ENCODE data around the gene RHNO1. TPM values are rescaled to one million over a fixed set of nuclear protein-coding genes. Genes with fewer than 3 reads are reported as not detected.

The RHNO1 gene
- total RNA-seq, 2 experiments from 2014 or later, result 61.1 to 91.4 TPM

- no peaks in the 10 kb centered on the region for H3K36me3 Mint-ChIP-seq (ENCODE audit: low read depth)
- ChIA-PET POLR2A (interaction anchor here (0.6 kb wide), 1 partner anchor 214 kb away, joined by 3 read pairs; no protein-coding TSS in a partner anchor), CTCF (no interaction called here)
- no peaks in the 10 kb centered on the region for H3K4me1 Mint-ChIP-seq
- intact Hi-C loops (cut with DNase I, micrococcal nuclease), result no loop called here
- H3K9me3 Mint-ChIP-seq (ENCODE audit: low read depth), result no peaks in the 10 kb centered on the region
- H3K27ac Mint-ChIP-seq, result no peak overlapping the region
- ATAC-seq, result no peak
- H3K27me3 Mint-ChIP-seq, result no peaks in the 10 kb centered on the region
- no peak for DNase-seq
- H3K4me3 Mint-ChIP-seq, result no peak overlapping the region
Measured at GRCh38 chr12:2904260-2904659, 27.2 kb downstream of the RHNO1 start.

- CTCF ChIA-PET, result interaction anchor here (1.7 kb wide), 1 partner anchor 26 kb away, joined by 3 read pairs; no protein-coding TSS in a partner anchor
Measured at GRCh38 chr12:2912216-2912575, 35.2 kb downstream of the RHNO1 start.

GRCh38 chr12:2919249-2919648, 42.2 kb downstream of the RHNO1 start:
- ChIA-PET CTCF (no interaction called here), POLR2A (no interaction called here)
- intact Hi-C loops (cut with DNase I, micrococcal nuclease), result no loop called here
- Mint-ChIP-seq H3K27me3 (no peaks in the 10 kb centered on the region), H3K27ac (no peak overlapping the region), H3K4me3 (no peak overlapping the region), H3K9me3 (ENCODE audit: low read depth) (no peaks in the 10 kb centered on the region), H3K36me3 (ENCODE audit: low read depth) (peaks cover 10% of the 10 kb centered on the region), H3K4me1 (peaks cover 2% of the 10 kb centered on the region)
- DNase-seq (no peak), ATAC-seq (no peak)

More at GRCh38 chr12:2912216-2912575, 35.2 kb downstream of the RHNO1 start:
- POLR2A ChIA-PET, result no interaction called here
- Mint-ChIP-seq H3K4me1 (no peaks in the 10 kb centered on the region), H3K9me3 (ENCODE audit: low read depth) (no peaks in the 10 kb centered on the region), H3K27ac (no peak overlapping the region), H3K36me3 (ENCODE audit: low read depth) (peaks cover 2% of the 10 kb centered on the region), H3K27me3 (no peaks in the 10 kb centered on the region), H3K4me3 (no peak overlapping the region)
- ATAC-seq, result no peak
- DNase-seq, result no peak
- intact Hi-C loops (cut with DNase I, micrococcal nuclease), result no loop called here

- Mint-ChIP-seq H3K4me3 (no peak overlapping the region), H3K9me3 (ENCODE audit: low read depth) (no peaks in the 10 kb centered on the region), H3K27me3 (no peaks in the 10 kb centered on the region), H3K4me1 (peaks cover 11% of the 10 kb centered on the region), H3K36me3 (ENCODE audit: low read depth) (peaks cover 19% of the 10 kb centered on the region), H3K27ac (no peak overlapping the region)
- ATAC-seq (peak; percentile 73), DNase-seq (no peak)
- intact Hi-C loops (cut with DNase I, micrococcal nuclease), result no loop called here
- ChIA-PET CTCF (no interaction called here), POLR2A (interaction anchor here (0.6 kb wide), 1 partner anchor 35 kb away, joined by 3 read pairs; no protein-coding TSS in a partner anchor)
Measured at GRCh38 chr12:2922329-2922728, 45.3 kb downstream of the RHNO1 start.

- Mint-ChIP-seq H3K36me3 (ENCODE audit: low read depth) (peaks cover 19% of the 10 kb centered on the region), H3K27me3 (no peaks in the 10 kb centered on the region), H3K4me3 (no peak overlapping the region), H3K4me1 (peaks cover 11% of the 10 kb centered on the region), H3K27ac (no peak overlapping the region), H3K9me3 (ENCODE audit: low read depth) (no peaks in the 10 kb centered on the region)
- ATAC-seq (no peak), DNase-seq (no peak)
- CTCF ChIA-PET, result interaction anchor here (0.6 kb wide), 1 partner anchor 1402 kb away, joined by 4 read pairs; no protein-coding TSS in a partner anchor
- intact Hi-C loops (cut with DNase I, micrococcal nuclease), result no loop called here
- POLR2A ChIA-PET, result interaction anchor here (0.6 kb wide), 1 partner anchor 35 kb away, joined by 3 read pairs; no protein-coding TSS in a partner anchor
Measured at GRCh38 chr12:2923057-2923456, 46.0 kb downstream of the RHNO1 start.

GRCh38 chr12:2924019-2924418, 47.0 kb downstream of the RHNO1 start:
- H3K27me3 Mint-ChIP-seq, result no peaks in the 10 kb centered on the region
- DNase-seq (no peak), ATAC-seq (no peak)
- CTCF ChIA-PET, result interaction anchor here (0.6 kb wide), 1 partner anchor 20 kb away, joined by 3 read pairs; no protein-coding TSS in a partner anchor
- H3K36me3 Mint-ChIP-seq (ENCODE audit: low read depth), result peaks cover 19% of the 10 kb centered on the region
- intact Hi-C loops (cut with DNase I, micrococcal nuclease), result no loop called here
- H3K27ac Mint-ChIP-seq, result no peak overlapping the region
- POLR2A ChIA-PET, result no interaction called here
- H3K4me1 Mint-ChIP-seq, result peaks cover 11% of the 10 kb centered on the region
- no peaks in the 10 kb centered on the region for H3K9me3 Mint-ChIP-seq (ENCODE audit: low read depth)
- H3K4me3 Mint-ChIP-seq, result no peak overlapping the region

- Mint-ChIP-seq H3K9me3 (ENCODE audit: low read depth) (no peaks in the 10 kb centered on the region), H3K27ac (peak overlapping the region; percentile 28), H3K4me3 (no peak overlapping the region), H3K27me3 (no peaks in the 10 kb centered on the region), H3K36me3 (ENCODE audit: low read depth) (peaks cover 23% of the 10 kb centered on the region), H3K4me1 (peaks cover 11% of the 10 kb centered on the region)
- CTCF ChIA-PET, result interaction anchor here (0.9 kb wide), 1 partner anchor 9 kb away, joined by 3 read pairs; no protein-coding TSS in a partner anchor
- POLR2A ChIA-PET, result interaction anchor here (0.5 to 0.6 kb wide), 2 partner anchors 83 to 118 kb away, joined by 3 to 4 read pairs; no protein-coding TSS in a partner anchor
- peak; percentile 67 for ATAC-seq
- DNase-seq, result no peak
- intact Hi-C loops (cut with DNase I, micrococcal nuclease), result no loop called here
Measured at GRCh38 chr12:2925322-2925995, 48.4 kb downstream of the RHNO1 start.

- DNase-seq (no peak), ATAC-seq (no peak)
- Mint-ChIP-seq H3K36me3 (ENCODE audit: low read depth) (peaks cover 14% of the 10 kb centered on the region), H3K4me3 (no peak overlapping the region), H3K9me3 (ENCODE audit: low read depth) (no peaks in the 10 kb centered on the region), H3K4me1 (peaks cover under 1% of the 10 kb centered on the region), H3K27me3 (no peaks in the 10 kb centered on the region), H3K27ac (no peak overlapping the region)
- POLR2A ChIA-PET, result no interaction called here
- intact Hi-C loops (cut with DNase I, micrococcal nuclease), result loop anchor here in 1 of 2 experiments (1.0 kb wide), 1 partner anchor 22 kb away; no protein-coding TSS in a partner anchor
- CTCF ChIA-PET, result interaction anchor here (0.6 kb wide), 2 partner anchors 87 to 536 kb away, joined by 3 to 4 read pairs; no protein-coding TSS in a partner anchor
Measured at GRCh38 chr12:2930865-2931264, 53.8 kb downstream of the RHNO1 start.

- Mint-ChIP-seq H3K36me3 (ENCODE audit: low read depth) (peaks cover 10% of the 10 kb centered on the region), H3K4me1 (no peaks in the 10 kb centered on the region), H3K4me3 (no peak overlapping the region), H3K27ac (no peak overlapping the region), H3K9me3 (ENCODE audit: low read depth) (no peaks in the 10 kb centered on the region), H3K27me3 (no peaks in the 10 kb centered on the region)
- no peak for DNase-seq
- ChIA-PET CTCF (interaction anchor here (1.2 to 2.1 kb wide), 3 partner anchors 9 to 150 kb away, joined by 3 to 10 read pairs (median 3); no protein-coding TSS in a partner anchor), POLR2A (no interaction called here)
- no peak for ATAC-seq
- intact Hi-C loops (cut with DNase I, micrococcal nuclease), result no loop called here
Measured at GRCh38 chr12:2933586-2933985, 56.6 kb downstream of the RHNO1 start.

GRCh38 chr12:2934371-2934770, 57.3 kb downstream of the RHNO1 start:
- intact Hi-C loops (cut with DNase I, micrococcal nuclease), result no loop called here
- ATAC-seq (no peak), DNase-seq (no peak)
- Mint-ChIP-seq H3K9me3 (ENCODE audit: low read depth) (no peaks in the 10 kb centered on the region), H3K27me3 (no peaks in the 10 kb centered on the region), H3K4me1 (no peaks in the 10 kb centered on the region), H3K27ac (no peak overlapping the region), H3K4me3 (no peak overlapping the region), H3K36me3 (ENCODE audit: low read depth) (peaks cover 10% of the 10 kb centered on the region)
- ChIA-PET CTCF (interaction anchor here (1.1 to 1.3 kb wide), 2 partner anchors 9 to 10 kb away, joined by 3 to 5 read pairs; no protein-coding TSS in a partner anchor), POLR2A (interaction anchor here (0.6 kb wide), 1 partner anchor 28 kb away, joined by 4 read pairs; no protein-coding TSS in a partner anchor)

- CTCF ChIA-PET, result no interaction called here
- Mint-ChIP-seq H3K9me3 (ENCODE audit: low read depth) (no peaks in the 10 kb centered on the region), H3K27me3 (no peaks in the 10 kb centered on the region), H3K36me3 (ENCODE audit: low read depth) (peaks cover 3% of the 10 kb centered on the region), H3K4me3 (no peak overlapping the region), H3K4me1 (no peaks in the 10 kb centered on the region), H3K27ac (no peak overlapping the region)
- ATAC-seq, result no peak
- no peak for DNase-seq
- intact Hi-C loops (cut with DNase I, micrococcal nuclease), result no loop called here
- POLR2A ChIA-PET, result no interaction called here
Measured at GRCh38 chr12:2936301-2936700, 59.3 kb downstream of the RHNO1 start.

GRCh38 chr12:2937500-2937899, 60.5 kb downstream of the RHNO1 start:
- no peaks in the 10 kb centered on the region for H3K4me1 Mint-ChIP-seq
- no peak overlapping the region for H3K27ac Mint-ChIP-seq
- peaks cover 3% of the 10 kb centered on the region for H3K36me3 Mint-ChIP-seq (ENCODE audit: low read depth)
- CTCF ChIA-PET, result interaction anchor here (0.5 kb wide), 1 partner anchor 375 kb away, joined by 3 read pairs; no protein-coding TSS in a partner anchor
- H3K4me3 Mint-ChIP-seq, result no peak overlapping the region
- POLR2A ChIA-PET, result no interaction called here
- intact Hi-C loops (cut with DNase I, micrococcal nuclease), result no loop called here
- no peaks in the 10 kb centered on the region for H3K27me3 Mint-ChIP-seq
- ATAC-seq (no peak), DNase-seq (no peak)
- no peaks in the 10 kb centered on the region for H3K9me3 Mint-ChIP-seq (ENCODE audit: low read depth)
